ENCODE data around the gene SYT2. TPM values are rescaled to one million over a fixed set of nuclear protein-coding genes. Genes with fewer than 3 reads are reported as not detected.
"Not testable (repeated sequence)": the region's sequence is repeated elsewhere in the genome, so short reads cannot be mapped to it uniquely, and the experiment has no call there.

SYT2 gene
- total RNA-seq, 1 donor from 2014 or later = not detected

GRCh38 chr1:202725526-202725925 lies 15.3 kb upstream of the SYT2 start:
- TF ChIP-seq, protein P1, sequence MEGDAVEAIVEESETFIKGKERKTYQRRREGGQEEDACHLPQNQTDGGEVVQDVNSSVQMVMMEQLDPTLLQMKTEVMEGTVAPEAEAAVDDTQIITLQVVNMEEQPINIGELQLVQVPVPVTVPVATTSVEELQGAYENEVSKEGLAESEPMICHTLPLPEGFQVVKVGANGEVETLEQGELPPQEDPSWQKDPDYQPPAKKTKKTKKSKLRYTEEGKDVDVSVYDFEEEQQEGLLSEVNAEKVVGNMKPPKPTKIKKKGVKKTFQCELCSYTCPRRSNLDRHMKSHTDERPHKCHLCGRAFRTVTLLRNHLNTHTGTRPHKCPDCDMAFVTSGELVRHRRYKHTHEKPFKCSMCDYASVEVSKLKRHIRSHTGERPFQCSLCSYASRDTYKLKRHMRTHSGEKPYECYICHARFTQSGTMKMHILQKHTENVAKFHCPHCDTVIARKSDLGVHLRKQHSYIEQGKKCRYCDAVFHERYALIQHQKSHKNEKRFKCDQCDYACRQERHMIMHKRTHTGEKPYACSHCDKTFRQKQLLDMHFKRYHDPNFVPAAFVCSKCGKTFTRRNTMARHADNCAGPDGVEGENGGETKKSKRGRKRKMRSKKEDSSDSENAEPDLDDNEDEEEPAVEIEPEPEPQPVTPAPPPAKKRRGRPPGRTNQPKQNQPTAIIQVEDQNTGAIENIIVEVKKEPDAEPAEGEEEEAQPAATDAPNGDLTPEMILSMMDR (IDR thresholded peaks at IDR 0.05) = no peak
- Histone ChIP-seq H3K4me3 (no peak overlapping the region), H3K4me1 (no peaks in the 10 kb centered on the region), H3K36me3 (peaks cover 34 to 38% of the 10 kb centered on the region in 2 donors), H3K27ac (no peak overlapping the region), H3K9me3 (no peaks in the 10 kb centered on the region), H3K27me3 (no peaks in the 10 kb centered on the region)
- no peak for DNase-seq (ENCODE audit: low spot score in 2 of 2)
- intact Hi-C loops (cut with DNase I) = no loop called here

- intact Hi-C loops (cut with DNase I) = no loop called here
- Histone ChIP-seq H3K36me3 (peaks cover 16 to 20% of the 10 kb centered on the region in 2 donors), H3K27me3 (no peaks in the 10 kb centered on the region), H3K4me3 (no peak overlapping the region), H3K4me1 (no peaks in the 10 kb centered on the region), H3K9me3 (no peaks in the 10 kb centered on the region), H3K27ac (no peak overlapping the region)
- TF ChIP-seq, protein P1 (IDR thresholded peaks at IDR 0.05) = no peak
- no peak for DNase-seq (ENCODE audit: low spot score in 2 of 2)
Measured at GRCh38 chr1:202723708-202724107, 13.5 kb upstream of the SYT2 start.

GRCh38 chr1:202723046-202723445 lies 12.8 kb upstream of the SYT2 start:
- H3K27me3 ChIP-seq; H3K4me3 ChIP-seq; H3K27ac ChIP-seq; H3K4me1 ChIP-seq; H3K9me3 ChIP-seq; intact Hi-C loops (cut with DNase I); DNase-seq (ENCODE audit: low spot score in 2 of 2): not testable (repeated sequence)
- H3K36me3 ChIP-seq = peaks cover 14 to 16% of the 10 kb centered on the region in 2 donors

DNA sequence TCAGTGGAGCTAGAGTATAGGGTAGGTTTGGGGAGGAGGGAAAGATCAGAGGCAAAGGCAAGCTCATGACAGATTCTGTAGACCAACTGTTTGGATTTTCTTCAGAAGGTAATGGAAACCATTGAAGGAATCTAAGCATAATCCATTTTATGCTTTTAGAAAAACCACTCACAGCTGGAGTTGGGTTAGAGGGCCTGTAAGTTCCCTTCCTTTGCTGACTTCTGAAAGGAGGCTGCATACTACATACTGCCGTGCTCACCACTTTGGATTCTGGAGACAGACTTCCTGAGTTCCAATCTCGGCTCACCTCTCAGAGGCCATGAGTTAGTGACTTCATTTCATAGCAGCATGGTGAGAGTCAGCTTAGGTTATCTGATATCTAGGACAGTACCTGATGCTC lies 6.4 kb upstream of the SYT2 start:
- no peaks in the 10 kb centered on the region for H3K9me3 ChIP-seq
- no peak for DNase-seq (ENCODE audit: low spot score in 2 of 2)
- no peak overlapping the region for H3K4me3 ChIP-seq
- TF ChIP-seq, protein P1 (IDR thresholded peaks at IDR 0.05) = no peak
- H3K36me3 ChIP-seq = no peaks in the 10 kb centered on the region
- H3K27ac ChIP-seq = no peak overlapping the region
- intact Hi-C loops (cut with DNase I) = loop anchor here (5.0 kb wide), 1 partner anchor 529 kb away; no protein-coding TSS in a partner anchor
- no peaks in the 10 kb centered on the region for H3K4me1 ChIP-seq
- no peaks in the 10 kb centered on the region for H3K27me3 ChIP-seq

GRCh38 chr1:202714202-202714601 lies 3.9 kb upstream of the SYT2 start:
- H3K36me3 ChIP-seq; intact Hi-C loops (cut with DNase I); H3K9me3 ChIP-seq; H3K4me3 ChIP-seq; H3K27ac ChIP-seq; DNase-seq (ENCODE audit: low spot score in 2 of 2): not testable (repeated sequence)
- Histone ChIP-seq H3K27me3 (peaks cover 13% of the 10 kb centered on the region), H3K4me1 (peaks cover 0 to 10% of the 10 kb centered on the region in 2 donors)

- Histone ChIP-seq H3K27me3 (peaks cover 16% of the 10 kb centered on the region), H3K4me3 (no peak overlapping the region), H3K27ac (no peak overlapping the region), H3K4me1 (peaks cover 0 to 11% of the 10 kb centered on the region in 2 donors), H3K36me3 (no peaks in the 10 kb centered on the region), H3K9me3 (no peaks in the 10 kb centered on the region)
- TF ChIP-seq, protein P1 (IDR thresholded peaks at IDR 0.05) = no peak
- intact Hi-C loops (cut with DNase I) = no loop called here
- DNase-seq (ENCODE audit: low spot score in 2 of 2) = no peak
Measured at GRCh38 chr1:202713110-202713509, 2.9 kb upstream of the SYT2 start.

All from ascending aorta (tissue), 2 donors.